Suprapubic skin (tissue), 4 donors: ENCODE measurements around the gene HOXC4. TPM values are rescaled to one million over a fixed set of nuclear protein-coding genes. Genes with fewer than 3 reads are reported as not detected.
A peak's percentile ranks its signal among the peaks of the same experiment; 100 is the strongest.

Source experiments
- DNase-seq, 2 donors: peaks; one replicate each; pipeline ENCODE4 v3.0.0-alpha.2; 2019; ENCODE audit warnings: low spot score in 2 of 2
- H3K27ac ChIP-seq: fragments of 200-600 bp; sonication (generic); one replicate; pipeline ENCODE4 v1.5.1; 2019
- H3K27me3 ChIP-seq: fragments of 200-600 bp; sonication (generic); one replicate; pipeline ENCODE4 v1.5.1; 2019
- H3K36me3 ChIP-seq: fragments of 200-600 bp; sonication (generic); one replicate; pipeline ENCODE4 v1.5.1; 2019
- H3K4me1 ChIP-seq: fragments of 200-600 bp; sonication (generic); one replicate; pipeline ENCODE4 v1.5.1; 2019
- H3K4me3 ChIP-seq: fragments of 200-600 bp; sonication (generic); one replicate; pipeline ENCODE4 v1.5.1; 2019; ENCODE audit warnings: mild to moderate bottlenecking
- H3K9me3 ChIP-seq: fragments of 200-600 bp; sonication (generic); one replicate; pipeline ENCODE4 v1.5.1; 2019
- EP300 ChIP-seq: sonication (generic); formaldehyde crosslinking; IDR thresholded peaks from one replicate; pipeline ENCODE4 v1.6.1; 2017; ENCODE audit warnings: antibody characterized with exemption
- POLR2A ChIP-seq, 2 donors: fragments of 450-650 bp; IDR thresholded peaks; one replicate each; pipeline ENCODE4 v1.6.1; 2017; ENCODE audit warnings: antibody characterized with exemption in 2 of 2, mild to moderate bottlenecking in 2 of 2, moderate library complexity in 2 of 2
- POLR2AphosphoS5 ChIP-seq, 3 donors: sonication (generic); formaldehyde crosslinking; IDR thresholded peaks; one replicate each; pipeline ENCODE4 v1.6.1; 2017; ENCODE audit warnings: antibody characterized with exemption in 3 of 3
- WGBS: methylation state at CpG from one replicate; pipeline ENCODE4 v1.1.5; 2018; 5-methylcytosine and 5-hydroxymethylcytosine counted together
- total RNA-seq, 4 donors: library from RNA; depleted of rRNA; stranded (reverse); fragments of >200 nt; gene quantifications; one replicate each; pipeline ENCODE4 v1.1.0, GENCODE V29; 2016
- TF ChIP-seq, protein P1 (sequence below), 2 donors: fragments of 200-600 bp in 1 of 2; fragments of 450-650 bp in 1 of 2; sonication (generic) in 1 of 2; IDR thresholded peaks; one replicate each; pipeline ENCODE4 v1.5.1; 2016 to 2019; ENCODE audit warnings: antibody characterized with exemption in 2 of 2, mild to moderate bottlenecking in 1 of 2, moderate library complexity in 1 of 2

The HOXC4 gene
- total RNA-seq, 4 donors from 2014 or later: 1.4 to 4.7 (median 1.9) TPM

DNA sequence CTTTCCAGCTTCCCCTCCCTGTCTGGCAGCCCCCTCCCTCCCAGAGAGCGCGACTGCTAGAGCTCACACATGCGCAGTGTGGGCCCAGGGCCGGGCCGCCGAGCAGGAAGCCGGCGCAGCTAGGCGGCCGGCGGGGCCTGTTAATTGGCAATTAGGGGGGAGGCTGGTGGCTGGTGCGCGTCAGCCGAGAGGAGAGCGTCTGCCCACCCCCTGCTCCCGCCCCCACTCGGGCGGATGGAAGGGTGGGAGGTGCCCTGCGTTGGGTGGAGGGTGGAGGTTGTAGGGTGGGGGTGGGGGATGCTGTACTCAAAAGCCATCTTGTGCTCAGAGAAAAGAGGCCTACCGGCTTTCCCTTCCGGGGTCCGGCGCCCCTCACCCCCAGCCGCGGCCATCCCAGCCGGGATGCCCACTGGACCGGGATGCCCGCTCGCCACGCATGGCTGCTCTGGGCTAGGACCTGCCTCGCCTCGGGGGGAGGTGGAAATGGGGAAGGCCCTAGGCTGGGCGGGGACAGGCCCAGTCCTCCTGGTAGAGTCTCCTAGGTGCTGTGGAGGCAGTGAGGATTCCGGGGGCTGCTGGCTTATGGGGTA lies 35.7 kb upstream of the HOXC4 start:
- TF ChIP-seq EP300 (no peak), POLR2AphosphoS5 (IDR thresholded peaks at IDR 0.05) (peak in 2 of 3 donors; percentile 30 to 53), POLR2A (IDR thresholded peaks at IDR 0.05) (peak in 1 of 2 donors; percentile 31)
- TF ChIP-seq, protein P1, sequence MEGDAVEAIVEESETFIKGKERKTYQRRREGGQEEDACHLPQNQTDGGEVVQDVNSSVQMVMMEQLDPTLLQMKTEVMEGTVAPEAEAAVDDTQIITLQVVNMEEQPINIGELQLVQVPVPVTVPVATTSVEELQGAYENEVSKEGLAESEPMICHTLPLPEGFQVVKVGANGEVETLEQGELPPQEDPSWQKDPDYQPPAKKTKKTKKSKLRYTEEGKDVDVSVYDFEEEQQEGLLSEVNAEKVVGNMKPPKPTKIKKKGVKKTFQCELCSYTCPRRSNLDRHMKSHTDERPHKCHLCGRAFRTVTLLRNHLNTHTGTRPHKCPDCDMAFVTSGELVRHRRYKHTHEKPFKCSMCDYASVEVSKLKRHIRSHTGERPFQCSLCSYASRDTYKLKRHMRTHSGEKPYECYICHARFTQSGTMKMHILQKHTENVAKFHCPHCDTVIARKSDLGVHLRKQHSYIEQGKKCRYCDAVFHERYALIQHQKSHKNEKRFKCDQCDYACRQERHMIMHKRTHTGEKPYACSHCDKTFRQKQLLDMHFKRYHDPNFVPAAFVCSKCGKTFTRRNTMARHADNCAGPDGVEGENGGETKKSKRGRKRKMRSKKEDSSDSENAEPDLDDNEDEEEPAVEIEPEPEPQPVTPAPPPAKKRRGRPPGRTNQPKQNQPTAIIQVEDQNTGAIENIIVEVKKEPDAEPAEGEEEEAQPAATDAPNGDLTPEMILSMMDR (IDR thresholded peaks at IDR 0.05): no peak
- Histone ChIP-seq H3K4me3 (peak overlapping the region; percentile 78), H3K36me3 (no peaks in the 10 kb centered on the region), H3K4me1 (peaks cover 84% of the 10 kb centered on the region), H3K27ac (peak overlapping the region; percentile 98), H3K27me3 (peaks cover 20% of the 10 kb centered on the region), H3K9me3 (no peaks in the 10 kb centered on the region)
- WGBS: under 1% methylated on average over 15 of the region's 34 CpGs
- peak; percentile 94 for DNase-seq

DNA sequence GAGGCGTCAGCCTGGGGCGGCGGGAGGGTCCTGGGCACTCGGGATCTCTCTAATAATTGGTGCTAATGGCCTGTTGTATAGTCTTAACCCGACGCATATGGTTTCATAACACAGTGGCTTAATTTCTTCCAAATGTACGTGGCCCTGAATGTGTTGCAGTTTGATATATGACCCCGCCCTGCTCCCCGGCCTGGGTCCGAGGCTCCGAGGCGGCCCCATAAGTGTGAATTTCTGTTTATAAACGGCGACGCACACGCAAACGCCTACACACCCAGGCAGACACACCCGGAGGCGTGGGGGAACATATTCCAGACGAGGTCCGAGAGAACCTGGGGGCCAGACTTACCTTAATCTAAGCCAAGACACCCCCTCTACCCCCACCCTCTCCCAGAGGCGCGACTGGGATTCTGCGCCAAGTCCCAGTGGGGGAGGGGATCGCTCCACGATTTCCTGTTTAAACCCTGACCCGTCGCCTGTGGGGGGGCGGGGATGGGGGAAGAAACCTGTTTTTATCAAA lies 35.1 kb upstream of the HOXC4 start:
- Histone ChIP-seq H3K36me3 (no peaks in the 10 kb centered on the region), H3K4me3 (peak overlapping the region; percentile 78), H3K4me1 (peaks cover 84% of the 10 kb centered on the region), H3K27ac (peak overlapping the region; percentile 98), H3K27me3 (peaks cover 16% of the 10 kb centered on the region), H3K9me3 (no peaks in the 10 kb centered on the region)
- 0% methylated on average over 18 of the region's 29 CpGs for WGBS
- TF ChIP-seq POLR2AphosphoS5 (IDR thresholded peaks at IDR 0.05): no peak
- no peak for TF ChIP-seq EP300
- no peak for DNase-seq

DNA sequence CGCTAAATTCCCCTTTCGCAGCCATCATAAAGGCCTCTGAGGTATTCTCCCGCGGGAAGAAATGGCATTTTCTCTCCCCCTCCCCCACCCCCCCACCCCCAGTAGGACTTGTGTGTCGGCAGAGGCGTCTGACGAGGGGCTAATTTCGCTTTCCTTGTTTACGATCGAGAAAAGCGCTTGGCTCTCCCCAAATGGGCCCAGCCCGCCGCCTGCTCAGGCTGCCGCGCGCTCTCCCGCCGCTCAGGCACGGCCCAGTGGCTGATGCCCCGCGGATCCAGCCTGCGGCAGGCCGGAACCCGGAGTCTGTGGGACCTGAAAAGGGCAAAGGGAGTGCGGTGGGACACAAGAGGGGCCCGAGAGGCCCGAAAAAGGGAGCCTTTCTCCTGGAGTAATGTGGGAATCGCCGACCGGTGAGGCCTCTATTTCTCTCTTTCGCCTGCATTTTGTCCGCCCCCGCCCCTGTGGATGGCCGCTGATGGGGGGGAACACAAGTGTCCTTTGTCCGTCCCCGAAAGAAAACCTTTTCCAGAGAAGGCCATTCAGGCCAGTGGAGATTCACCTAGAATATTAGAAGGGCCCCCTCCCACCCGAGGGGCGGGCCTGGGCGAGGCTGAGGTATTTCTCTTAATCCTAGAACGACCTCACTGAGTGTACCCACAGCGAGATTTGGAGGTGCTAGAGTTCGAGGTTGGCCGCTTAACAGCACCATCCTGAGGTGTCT lies 34.4 kb upstream of the HOXC4 start:
- H3K4me1 ChIP-seq: peaks cover 83% of the 10 kb centered on the region
- H3K9me3 ChIP-seq: no peaks in the 10 kb centered on the region
- 9% methylated on average over 33 of the region's 43 CpGs for WGBS
- H3K27ac ChIP-seq: peak overlapping the region; percentile 98
- no peak for DNase-seq
- TF ChIP-seq POLR2AphosphoS5 (IDR thresholded peaks at IDR 0.05): peak in 1 of 3 donors; percentile 14
- TF ChIP-seq POLR2A (IDR thresholded peaks at IDR 0.05): no peak
- peaks cover 15% of the 10 kb centered on the region for H3K27me3 ChIP-seq
- no peaks in the 10 kb centered on the region for H3K36me3 ChIP-seq
- peak overlapping the region; percentile 78 for H3K4me3 ChIP-seq

DNA sequence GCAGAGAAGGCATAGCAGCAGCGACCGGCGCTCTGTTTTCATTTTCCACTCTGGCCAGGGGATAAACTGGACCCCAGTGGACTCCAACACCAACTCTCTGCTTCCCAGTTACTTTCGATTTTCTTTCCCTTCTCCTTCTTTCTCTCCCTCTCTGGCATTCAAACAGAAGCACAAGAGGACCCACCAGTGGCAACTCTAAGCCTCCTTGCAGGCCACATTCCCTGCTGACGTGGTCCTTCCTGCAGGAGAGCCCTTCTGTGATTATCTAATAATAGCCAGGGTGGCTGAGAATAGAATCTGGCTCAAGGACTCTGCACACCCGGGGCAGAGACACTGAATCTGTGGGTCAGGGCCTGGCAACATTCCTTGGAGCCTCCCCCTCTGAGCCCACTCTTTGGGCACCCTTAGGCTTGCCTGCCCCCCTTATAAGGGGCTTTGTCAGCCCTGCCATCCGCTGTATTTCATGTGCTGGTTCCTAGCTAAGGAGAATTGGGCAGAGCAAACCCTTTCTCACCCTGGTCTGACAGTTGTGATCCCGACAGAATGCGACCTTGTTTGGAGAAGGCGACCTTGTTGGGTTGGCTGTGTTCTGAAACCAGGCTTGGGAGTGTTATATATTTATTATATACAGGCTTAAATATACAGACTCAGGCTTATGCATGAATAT lies 33.6 kb upstream of the HOXC4 start:
- no peak for DNase-seq
- Histone ChIP-seq H3K27me3 (peaks cover 15% of the 10 kb centered on the region), H3K4me1 (peaks cover 85% of the 10 kb centered on the region), H3K27ac (peak overlapping the region; percentile 98), H3K9me3 (no peaks in the 10 kb centered on the region), H3K36me3 (no peaks in the 10 kb centered on the region), H3K4me3 (peak overlapping the region; percentile 78)
- TF ChIP-seq EP300 (no peak), POLR2A (IDR thresholded peaks at IDR 0.05) (no peak), POLR2AphosphoS5 (IDR thresholded peaks at IDR 0.05) (no peak)
- TF ChIP-seq, protein P1 (IDR thresholded peaks at IDR 0.05): no peak
- WGBS: 20% methylated on average over 10 of the region's 10 CpGs

DNA sequence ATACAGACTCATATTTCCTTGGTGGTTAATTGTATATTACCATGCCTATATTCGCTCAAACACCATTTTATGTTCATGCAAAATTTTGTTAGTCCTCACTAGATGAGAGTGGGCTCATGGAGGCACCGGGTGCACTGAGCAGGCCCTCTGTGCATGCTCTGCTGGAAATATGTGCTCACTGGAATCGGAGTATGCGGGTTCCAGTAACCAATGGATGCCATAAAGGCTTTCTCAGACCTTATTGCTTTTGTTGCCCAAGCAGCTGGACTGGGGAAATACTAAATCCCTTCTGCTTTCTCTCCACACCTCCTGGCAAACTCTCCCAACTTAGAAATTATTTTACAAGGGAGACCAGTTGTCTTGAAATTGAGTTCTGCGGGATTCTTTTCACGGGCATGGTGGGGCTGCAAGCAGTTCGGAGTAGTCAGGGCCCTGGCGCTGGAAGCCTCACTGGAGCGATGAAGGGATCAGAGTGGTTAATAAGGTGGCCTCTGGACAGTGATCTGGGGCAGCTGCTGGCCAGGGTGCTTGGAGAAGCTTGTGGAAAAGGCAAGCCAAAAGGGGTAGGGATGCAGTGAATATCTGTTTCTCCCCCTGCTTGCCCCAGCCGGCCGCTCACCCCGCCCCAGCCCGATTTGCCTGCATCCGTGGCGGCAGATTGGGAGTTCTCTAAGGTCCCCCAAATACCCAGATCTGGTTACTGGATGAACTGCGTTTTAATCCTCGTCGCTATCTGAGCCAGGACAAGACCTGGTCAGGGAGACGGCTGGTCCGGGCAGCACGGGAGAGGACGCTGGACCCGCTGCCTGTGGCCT lies 32.8 kb upstream of the HOXC4 start:
- no peak for DNase-seq
- H3K36me3 ChIP-seq: no peaks in the 10 kb centered on the region
- WGBS: 22% methylated on average over 23 of the region's 23 CpGs
- H3K4me1 ChIP-seq: peaks cover 85% of the 10 kb centered on the region
- no peak for TF ChIP-seq POLR2A (IDR thresholded peaks at IDR 0.05)
- TF ChIP-seq, protein P1 (IDR thresholded peaks at IDR 0.05): no peak
- TF ChIP-seq POLR2AphosphoS5 (IDR thresholded peaks at IDR 0.05): no peak
- TF ChIP-seq EP300: no peak
- no peaks in the 10 kb centered on the region for H3K9me3 ChIP-seq
- H3K4me3 ChIP-seq: peak overlapping the region; percentile 78
- peaks cover 20% of the 10 kb centered on the region for H3K27me3 ChIP-seq
- H3K27ac ChIP-seq: peak overlapping the region; percentile 98
